Measurements from ENCODE around the gene KPNA3.

Gene KPNA3

DNA sequence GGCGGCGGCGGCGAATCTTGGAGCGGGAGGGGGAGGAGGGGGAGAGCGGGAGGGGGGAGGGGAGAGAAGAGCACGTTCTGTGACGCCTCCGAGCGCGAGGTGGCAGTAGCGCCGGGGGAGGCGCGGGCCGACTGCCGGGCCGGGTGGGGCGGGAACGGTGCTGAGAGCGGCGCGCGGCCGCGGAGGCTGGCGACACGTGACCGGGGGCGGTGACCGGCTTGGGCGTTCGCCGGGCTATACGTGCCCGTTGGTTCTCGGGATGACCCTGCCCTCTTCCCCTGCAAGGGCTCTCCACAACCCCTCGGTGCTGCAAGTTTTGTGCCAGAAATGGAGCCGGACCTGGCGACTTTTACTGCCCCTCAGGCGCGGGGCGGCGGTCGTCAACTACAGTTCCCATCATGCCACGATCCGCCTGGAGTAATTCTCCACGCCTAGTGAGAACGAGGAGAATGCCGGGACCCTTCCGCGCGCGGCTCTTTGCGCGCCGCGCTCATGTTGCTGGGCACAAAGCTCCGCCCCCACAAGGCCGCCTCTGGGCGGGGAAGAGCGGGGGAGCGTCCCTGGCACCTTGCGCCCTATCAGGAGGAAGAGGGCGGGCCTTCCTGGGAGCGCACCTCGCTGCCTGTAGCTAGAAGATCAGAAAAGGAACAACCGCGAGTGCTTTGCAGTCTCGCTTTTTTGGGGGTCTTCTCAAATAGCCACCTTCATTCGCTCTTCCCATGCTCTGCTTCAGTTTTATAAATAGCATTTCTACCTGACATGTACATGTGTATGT, at the start of gene KPNA3:
Gene KPNA3, minus strand, starts transcription at position 133 of the 775 bp plus-strand sequence. CDS start 176 bp downstream, outside the sequence.
- H3K36me3 ChIP-seq: no peaks in the 10 kb centered on the region
- no peaks in the 10 kb centered on the region for H3K9me3 ChIP-seq
- H3K4me3 ChIP-seq: peak within 1 kb of the TSS; percentile 65 to 89
- peaks cover 0 to 5% of the 10 kb centered on the region in 2 donors for H3K27me3 ChIP-seq
- intact Hi-C loops (cut with DNase I; ENCODE audit: low total_unique reads): loop anchor here (5.0 to 10.0 kb wide), 3 partner anchors 100 to 332 kb away; partner anchors contain the start of genes EBPL and SPRYD7
- peak in 1 of 2 experiments; percentile 8 for TF ChIP-seq CTCF (IDR thresholded peaks at IDR 0.05)
- H3K4me1 ChIP-seq: peaks cover 0 to 32% (median 15%) of the 10 kb centered on the region in 4 donors
- peak within 1 kb of the TSS; percentile 80 to 89 for H3K27ac ChIP-seq
- peak; percentile 96 to 98 for DNase-seq

DNA sequence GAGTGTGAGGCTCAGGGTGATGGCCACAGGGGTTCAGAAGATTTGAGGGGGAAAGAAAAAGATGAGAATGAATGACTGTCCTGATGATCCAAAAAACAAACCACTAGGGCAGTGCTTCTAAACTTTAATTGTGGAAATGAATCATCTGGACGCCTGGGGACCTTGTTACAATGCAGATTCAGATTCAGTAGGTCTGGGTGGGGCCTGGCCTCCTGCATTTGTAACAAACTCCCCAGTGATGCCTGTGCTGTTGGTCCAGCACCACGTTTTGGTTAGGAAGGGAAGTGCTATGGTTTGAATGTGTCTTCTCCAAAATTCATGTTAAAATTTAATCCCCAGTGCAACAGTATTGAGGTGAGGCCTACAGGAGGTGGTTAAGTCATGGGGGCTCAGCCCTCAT, 49.5 kb upstream of the KPNA3 start:
- intact Hi-C loops (cut with DNase I; ENCODE audit: low total_unique reads): no loop called here
- H3K27ac ChIP-seq: no peak overlapping the region

GRCh38 chr13:49840675-49841074, 48.2 kb upstream of the KPNA3 start:
- Histone ChIP-seq H3K4me3 (no peak overlapping the region), H3K27ac (no peak overlapping the region), H3K36me3 (no peaks in the 10 kb centered on the region), H3K27me3 (no peaks in the 10 kb centered on the region), H3K4me1 (no peaks in the 10 kb centered on the region), H3K9me3 (no peaks in the 10 kb centered on the region)
- no peak for DNase-seq
- intact Hi-C loops (cut with DNase I; ENCODE audit: low total_unique reads): no loop called here
- TF ChIP-seq CTCF (IDR thresholded peaks at IDR 0.05): no peak

More for the DNA sequence above, 49.5 kb upstream of the KPNA3 start:
- H3K4me1 ChIP-seq: no peaks in the 10 kb centered on the region
- H3K4me3 ChIP-seq: no peak overlapping the region
- TF ChIP-seq CTCF (IDR thresholded peaks at IDR 0.05): no peak
- no peaks in the 10 kb centered on the region for H3K36me3 ChIP-seq
- H3K9me3 ChIP-seq: no peaks in the 10 kb centered on the region
- H3K27me3 ChIP-seq: no peaks in the 10 kb centered on the region
- DNase-seq: no peak

DNA sequence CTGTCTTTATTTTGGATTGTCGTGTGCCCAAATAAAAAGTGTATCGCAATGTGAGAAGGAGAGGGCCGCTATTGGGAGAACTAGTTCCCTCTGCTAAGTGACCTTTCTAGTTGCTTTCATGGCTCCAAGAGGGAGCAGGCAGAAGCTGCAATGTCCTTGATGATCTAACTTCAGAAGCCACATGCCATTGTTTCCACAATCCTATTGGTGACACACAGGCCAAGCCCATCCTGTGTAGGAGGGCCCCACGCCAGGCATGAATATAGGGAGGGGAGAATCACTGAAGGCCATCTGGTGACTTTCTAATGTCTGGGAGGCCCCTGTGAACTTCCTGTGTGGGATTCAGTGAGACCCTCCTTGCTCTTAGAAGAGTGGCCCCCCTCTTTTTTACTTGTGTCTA, 47.8 kb upstream of the KPNA3 start:
- Histone ChIP-seq H3K9me3 (no peaks in the 10 kb centered on the region), H3K27ac (no peak overlapping the region), H3K36me3 (no peaks in the 10 kb centered on the region), H3K4me1 (no peaks in the 10 kb centered on the region), H3K4me3 (no peak overlapping the region), H3K27me3 (no peaks in the 10 kb centered on the region)
- DNase-seq: no peak
- no peak for TF ChIP-seq CTCF (IDR thresholded peaks at IDR 0.05)
- intact Hi-C loops (cut with DNase I; ENCODE audit: low total_unique reads): no loop called here

DNA sequence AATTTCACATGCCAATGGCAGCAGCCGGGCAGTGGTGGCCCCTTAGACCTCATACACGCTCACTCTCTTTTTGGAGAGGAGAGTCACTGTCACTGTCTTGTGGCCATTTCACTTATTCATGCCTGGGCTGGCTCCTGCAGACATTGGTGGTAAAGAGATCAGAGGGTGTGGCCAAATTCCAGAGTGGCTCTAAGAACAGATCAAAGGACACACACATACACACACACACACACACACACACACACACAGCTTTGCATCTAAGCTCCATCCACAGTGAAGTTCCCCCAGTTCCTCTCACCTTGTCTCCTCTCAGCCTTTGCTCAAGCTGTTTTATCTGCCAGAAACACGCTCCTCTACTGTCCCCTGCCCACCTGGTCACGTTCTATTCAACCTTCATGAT, 46.5 kb upstream of the KPNA3 start:
- Histone ChIP-seq H3K36me3 (no peaks in the 10 kb centered on the region), H3K9me3 (no peaks in the 10 kb centered on the region), H3K27me3 (no peaks in the 10 kb centered on the region), H3K27ac (no peak overlapping the region), H3K4me1 (no peaks in the 10 kb centered on the region), H3K4me3 (no peak overlapping the region)
- DNase-seq: no peak
- no peak for TF ChIP-seq CTCF (IDR thresholded peaks at IDR 0.05)
- intact Hi-C loops (cut with DNase I; ENCODE audit: low total_unique reads): no loop called here

Measured in tibial artery (tissue), 4 donors.